Measurements from ENCODE around the gene TBX15.

- TF ChIP-seq POLR2A (IDR thresholded peaks at IDR 0.05) = no peak
- TF ChIP-seq, protein P1, sequence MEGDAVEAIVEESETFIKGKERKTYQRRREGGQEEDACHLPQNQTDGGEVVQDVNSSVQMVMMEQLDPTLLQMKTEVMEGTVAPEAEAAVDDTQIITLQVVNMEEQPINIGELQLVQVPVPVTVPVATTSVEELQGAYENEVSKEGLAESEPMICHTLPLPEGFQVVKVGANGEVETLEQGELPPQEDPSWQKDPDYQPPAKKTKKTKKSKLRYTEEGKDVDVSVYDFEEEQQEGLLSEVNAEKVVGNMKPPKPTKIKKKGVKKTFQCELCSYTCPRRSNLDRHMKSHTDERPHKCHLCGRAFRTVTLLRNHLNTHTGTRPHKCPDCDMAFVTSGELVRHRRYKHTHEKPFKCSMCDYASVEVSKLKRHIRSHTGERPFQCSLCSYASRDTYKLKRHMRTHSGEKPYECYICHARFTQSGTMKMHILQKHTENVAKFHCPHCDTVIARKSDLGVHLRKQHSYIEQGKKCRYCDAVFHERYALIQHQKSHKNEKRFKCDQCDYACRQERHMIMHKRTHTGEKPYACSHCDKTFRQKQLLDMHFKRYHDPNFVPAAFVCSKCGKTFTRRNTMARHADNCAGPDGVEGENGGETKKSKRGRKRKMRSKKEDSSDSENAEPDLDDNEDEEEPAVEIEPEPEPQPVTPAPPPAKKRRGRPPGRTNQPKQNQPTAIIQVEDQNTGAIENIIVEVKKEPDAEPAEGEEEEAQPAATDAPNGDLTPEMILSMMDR (IDR thresholded peaks at IDR 0.05) = no peak
These were observed 109.5 kb downstream of the TBX15 start for GRCh38 chr1:118878661-118879060.
